ENCODE results near the gene DLEU7.

DNA sequence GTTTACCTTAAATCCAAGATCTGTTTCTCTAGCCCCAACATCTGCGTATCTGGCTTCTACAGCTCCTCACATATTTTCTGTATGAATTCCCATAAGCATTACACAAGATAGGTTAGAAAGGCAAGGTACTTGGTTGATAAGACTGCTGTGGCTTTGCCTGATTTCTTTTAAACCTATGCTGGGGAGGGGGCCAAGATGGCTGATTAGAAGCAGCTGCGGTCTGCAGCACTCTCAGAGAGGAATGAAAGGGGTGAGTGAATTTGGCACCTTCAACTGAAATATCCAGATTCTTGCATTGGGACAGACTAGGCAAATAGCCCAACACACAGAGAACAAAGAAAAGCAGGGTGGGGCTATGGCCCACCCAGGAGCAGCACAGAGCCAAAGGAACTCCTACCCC is 12.2 kb upstream of the DLEU7 start:
- TF ChIP-seq, protein P1, sequence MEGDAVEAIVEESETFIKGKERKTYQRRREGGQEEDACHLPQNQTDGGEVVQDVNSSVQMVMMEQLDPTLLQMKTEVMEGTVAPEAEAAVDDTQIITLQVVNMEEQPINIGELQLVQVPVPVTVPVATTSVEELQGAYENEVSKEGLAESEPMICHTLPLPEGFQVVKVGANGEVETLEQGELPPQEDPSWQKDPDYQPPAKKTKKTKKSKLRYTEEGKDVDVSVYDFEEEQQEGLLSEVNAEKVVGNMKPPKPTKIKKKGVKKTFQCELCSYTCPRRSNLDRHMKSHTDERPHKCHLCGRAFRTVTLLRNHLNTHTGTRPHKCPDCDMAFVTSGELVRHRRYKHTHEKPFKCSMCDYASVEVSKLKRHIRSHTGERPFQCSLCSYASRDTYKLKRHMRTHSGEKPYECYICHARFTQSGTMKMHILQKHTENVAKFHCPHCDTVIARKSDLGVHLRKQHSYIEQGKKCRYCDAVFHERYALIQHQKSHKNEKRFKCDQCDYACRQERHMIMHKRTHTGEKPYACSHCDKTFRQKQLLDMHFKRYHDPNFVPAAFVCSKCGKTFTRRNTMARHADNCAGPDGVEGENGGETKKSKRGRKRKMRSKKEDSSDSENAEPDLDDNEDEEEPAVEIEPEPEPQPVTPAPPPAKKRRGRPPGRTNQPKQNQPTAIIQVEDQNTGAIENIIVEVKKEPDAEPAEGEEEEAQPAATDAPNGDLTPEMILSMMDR (IDR thresholded peaks at IDR 0.05), result no peak
- no peak for TF ChIP-seq POLR2A (IDR thresholded peaks at IDR 0.05)

Measured in lower leg skin (tissue), 3 donors.